WI38 (cell line): ENCODE data around the gene MAD1L1.

Experiments used
- H3K4me3 ChIP-seq: 2 replicates; pipeline ENCODE4 v1.5.1; 2011; ENCODE audit warnings: low read depth, mild to moderate bottlenecking, control low read depth, low read length
- CTCF ChIP-seq: IDR thresholded peaks from 2 replicates; pipeline ENCODE4 v1.5.1; 2012; ENCODE audit warnings: low read depth, mild to moderate bottlenecking, control low read depth, low read length

The MAD1L1 gene

GRCh38 chr7:2084781-2085505 lies 147.8 kb downstream of the MAD1L1 start:
- no peak for TF ChIP-seq CTCF
- H3K4me3 ChIP-seq, result no peak overlapping the region

- H3K4me3 ChIP-seq, result no peak overlapping the region
- no peak for TF ChIP-seq CTCF
Observed at GRCh38 chr7:2084331-2084730, 148.4 kb downstream of the MAD1L1 start.

- no peak overlapping the region for H3K4me3 ChIP-seq
- no peak for TF ChIP-seq CTCF
Observed at GRCh38 chr7:2083362-2083761, 149.4 kb downstream of the MAD1L1 start.

GRCh38 chr7:2082139-2082998 lies 150.4 kb downstream of the MAD1L1 start:
- H3K4me3 ChIP-seq, result no peak overlapping the region
- no peak for TF ChIP-seq CTCF

- H3K4me3 ChIP-seq, result no peak overlapping the region
- TF ChIP-seq CTCF, result no peak
Observed at GRCh38 chr7:2081526-2082135, 151.1 kb downstream of the MAD1L1 start.

GRCh38 chr7:2080477-2080876 lies 152.3 kb downstream of the MAD1L1 start:
- H3K4me3 ChIP-seq, result no peak overlapping the region
- no peak for TF ChIP-seq CTCF

GRCh38 chr7:2080060-2080387 lies 152.7 kb downstream of the MAD1L1 start:
- no peak for TF ChIP-seq CTCF
- no peak overlapping the region for H3K4me3 ChIP-seq
